OCI-LY7 (cell line): ENCODE data around the gene PIPOX. TPM values are rescaled to one million over a fixed set of nuclear protein-coding genes. Genes with fewer than 3 reads are reported as not detected.

ENCODE experiments used
- BruUV-seq: library from RNA; stranded (reverse); fragments of 400-500 nt; replicated peaks from 2 replicates; lab custom pipeline; 2021; lab: Mats Ljungman, UMichigan
- CTCF ChIA-PET: fragments of 300-600 bp; sonication (Branson Sonifier 250); formaldehyde crosslinking; loops from one replicate; lab custom pipeline; 2022; ENCODE audit warnings: antibody characterized with exemption; ENCODE audit not compliant: unreplicated experiment; lab: Charles Lee
- POLR2A ChIA-PET: fragments of 300-600 bp; sonication (Branson Sonifier 250); formaldehyde crosslinking; loops from one replicate; lab custom pipeline; 2022; ENCODE audit warnings: antibody characterized with exemption; lab: Charles Lee
- DNase-seq: peaks from one replicate; pipeline ENCODE4 v3.0.0-alpha.2; 2015; ENCODE audit warnings: low spot score
- H2AFZ ChIP-seq: fragments of 200-600 bp; sonication (generic), shearing (Covaris generic); 2 replicates; pipeline ENCODE4 v1.6.1; 2014; ENCODE audit warnings: mild to moderate bottlenecking, antibody characterized with exemption, low read length, moderate library complexity
- H3K27ac ChIP-seq: fragments of 200-600 bp; sonication (generic); 2 replicates; pipeline ENCODE4 v1.5.1; 2014; ENCODE audit warnings: mixed run types, low read depth, mild to moderate bottlenecking, moderate library complexity, low read length, inconsistent platforms; ENCODE audit not compliant: poor library complexity, severe bottlenecking
- H3K36me3 ChIP-seq: fragments of 200-600 bp; sonication (generic); 2 replicates; pipeline ENCODE4 v1.6.1; 2014; ENCODE audit warnings: mild to moderate bottlenecking, antibody characterized with exemption, low read length, moderate library complexity, mixed read lengths; ENCODE audit not compliant: insufficient read depth
- H3K4me1 ChIP-seq: fragments of 200-600 bp; sonication (generic); 2 replicates; pipeline ENCODE4 v1.5.1; 2014; ENCODE audit warnings: mild to moderate bottlenecking, low read length; ENCODE audit not compliant: insufficient read depth, poor library complexity, severe bottlenecking
- H3K4me2 ChIP-seq: fragments of 200-600 bp; sonication (generic); 2 replicates; pipeline ENCODE4 v1.6.1; 2014; ENCODE audit warnings: mild to moderate bottlenecking, low read length
- H3K4me3 ChIP-seq: fragments of 200-600 bp; sonication (generic); 2 replicates; pipeline ENCODE4 v1.5.1; 2014; ENCODE audit warnings: mild to moderate bottlenecking, low read depth, low read length; ENCODE audit not compliant: poor library complexity, severe bottlenecking
- H3K79me2 ChIP-seq: fragments of 200-600 bp; sonication (generic); 2 replicates; pipeline ENCODE4 v1.6.1; 2016; ENCODE audit warnings: low read depth, mild to moderate bottlenecking, low read length, moderate library complexity, mixed read lengths; ENCODE audit not compliant: insufficient read depth
- H3K9me2 ChIP-seq: fragments of 200-600 bp; sonication (generic); 2 replicates; pipeline ENCODE4 v1.6.1; 2016; ENCODE audit warnings: mild to moderate bottlenecking, low read length, mixed read lengths; ENCODE audit not compliant: insufficient read depth
- H3K9me3 ChIP-seq: fragments of 200-600 bp; sonication (generic); 2 replicates; pipeline ENCODE4 v1.6.1; 2014; ENCODE audit warnings: mild to moderate bottlenecking, mixed run types, low read length, mixed read lengths
- H4K20me1 ChIP-seq: fragments of 200-600 bp; sonication (generic); 2 replicates; pipeline ENCODE4 v1.6.1; 2014; ENCODE audit warnings: mild to moderate bottlenecking, antibody characterized with exemption, low read length, moderate library complexity, mixed read lengths; ENCODE audit not compliant: insufficient read depth
- EZH2phosphoT487 ChIP-seq: fragments of 200-600 bp; sonication (generic); IDR thresholded peaks from 2 replicates; pipeline ENCODE4 v1.6.1; 2018; ENCODE audit warnings: low read depth, borderline replicate concordance, mild to moderate bottlenecking, mixed run types, antibody characterized with exemption, low read length, moderate library complexity, mixed read lengths
- intact Hi-C: fragments of 100-400 bp; cut with micrococcal nuclease; formaldehyde crosslinking; loops from one replicate; pipeline ENCODE4 v1.10.0; 2022; ENCODE audit not compliant: unreplicated experiment
- total RNA-seq, 2 experiments: library from RNA; depleted of rRNA in 1 of 2; stranded (reverse); fragments of >200 nt in 1 of 2; shearing (Covaris generic) in 1 of 2; gene quantifications; 2 replicates each; pipeline ENCODE4 v1.2.3, GENCODE V29; 2014 to 2022
- TF ChIP-seq, protein P1 (sequence below): fragments of 200-600 bp; sonication (generic); conservative IDR thresholded peaks from 2 replicates; pipeline ENCODE4 v1.5.1; 2014; ENCODE audit warnings: mild to moderate bottlenecking, antibody characterized with exemption, low read length, moderate library complexity, mixed read lengths

The PIPOX gene
- total RNA-seq, 2 experiments from 2014 or later: 3.8 to 4.1 TPM

DNA sequence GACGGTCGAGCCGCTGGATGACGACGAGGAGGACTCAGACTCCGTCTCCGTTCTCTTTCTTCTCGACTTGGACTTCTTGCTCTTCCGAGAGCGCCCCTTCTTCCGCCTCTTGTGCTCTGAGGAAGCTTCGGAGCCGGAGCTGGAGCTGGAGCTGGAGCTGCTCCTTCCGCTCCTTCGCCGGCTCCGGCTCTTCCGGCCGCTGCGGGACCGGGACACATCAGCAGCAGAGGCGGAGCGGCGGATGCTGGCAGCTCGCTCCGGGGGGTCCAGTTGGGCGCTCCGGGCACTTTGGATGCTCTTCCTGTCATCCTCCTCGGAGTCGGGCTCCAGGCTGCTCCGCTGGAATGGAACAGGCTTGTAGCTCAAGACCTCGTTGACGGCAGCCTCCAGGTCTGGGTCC, 36.9 kb downstream of the PIPOX start:
- Histone ChIP-seq H3K9me3 (no peaks in the 10 kb centered on the region), H3K4me2 (no peak overlapping the region), H3K79me2 (no peaks in the 10 kb centered on the region), H2AFZ (no peak overlapping the region), H3K4me3 (no peak overlapping the region), H4K20me1 (no peaks in the 10 kb centered on the region), H3K9me2 (no peaks in the 10 kb centered on the region), H3K27ac (no peak overlapping the region), H3K36me3 (peaks cover 40% of the 10 kb centered on the region; the same call in 1 of the 2 replicates), H3K4me1 (no peaks in the 10 kb centered on the region)
- ChIA-PET CTCF (interaction anchor here (1.4 kb wide), 1 partner anchor 114 kb away, joined by 4 read pairs; no protein-coding TSS in a partner anchor), POLR2A (no interaction called here)
- DNase-seq: no peak
- intact Hi-C loops: no loop called here
- no peak for TF ChIP-seq EZH2phosphoT487
- TF ChIP-seq, protein P1, sequence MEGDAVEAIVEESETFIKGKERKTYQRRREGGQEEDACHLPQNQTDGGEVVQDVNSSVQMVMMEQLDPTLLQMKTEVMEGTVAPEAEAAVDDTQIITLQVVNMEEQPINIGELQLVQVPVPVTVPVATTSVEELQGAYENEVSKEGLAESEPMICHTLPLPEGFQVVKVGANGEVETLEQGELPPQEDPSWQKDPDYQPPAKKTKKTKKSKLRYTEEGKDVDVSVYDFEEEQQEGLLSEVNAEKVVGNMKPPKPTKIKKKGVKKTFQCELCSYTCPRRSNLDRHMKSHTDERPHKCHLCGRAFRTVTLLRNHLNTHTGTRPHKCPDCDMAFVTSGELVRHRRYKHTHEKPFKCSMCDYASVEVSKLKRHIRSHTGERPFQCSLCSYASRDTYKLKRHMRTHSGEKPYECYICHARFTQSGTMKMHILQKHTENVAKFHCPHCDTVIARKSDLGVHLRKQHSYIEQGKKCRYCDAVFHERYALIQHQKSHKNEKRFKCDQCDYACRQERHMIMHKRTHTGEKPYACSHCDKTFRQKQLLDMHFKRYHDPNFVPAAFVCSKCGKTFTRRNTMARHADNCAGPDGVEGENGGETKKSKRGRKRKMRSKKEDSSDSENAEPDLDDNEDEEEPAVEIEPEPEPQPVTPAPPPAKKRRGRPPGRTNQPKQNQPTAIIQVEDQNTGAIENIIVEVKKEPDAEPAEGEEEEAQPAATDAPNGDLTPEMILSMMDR: no peak
- BruUV-seq: no TSS peak

DNA sequence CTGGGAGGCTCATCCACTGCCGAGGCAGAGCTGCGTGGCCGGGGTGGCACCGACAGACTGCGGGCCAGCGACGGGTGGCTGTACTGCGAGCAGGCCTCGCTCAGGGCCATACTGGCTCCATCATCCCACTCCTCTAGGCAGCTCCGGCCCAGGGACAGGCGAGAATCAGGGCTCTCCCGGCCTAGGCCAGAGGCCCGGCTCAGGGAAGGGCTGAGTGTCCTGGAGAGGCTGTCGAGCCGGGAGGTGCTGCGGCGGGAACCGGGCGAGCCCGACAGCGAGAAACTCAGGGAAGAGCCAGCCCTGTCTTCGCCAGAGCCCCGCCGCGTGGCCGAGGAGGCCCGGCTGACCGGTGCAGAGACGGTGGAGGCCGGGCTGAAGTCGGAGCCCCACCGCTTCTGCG, 37.4 kb downstream of the PIPOX start:
- Histone ChIP-seq H2AFZ (no peak overlapping the region), H3K9me3 (no peaks in the 10 kb centered on the region), H3K4me2 (no peak overlapping the region), H3K9me2 (no peaks in the 10 kb centered on the region), H3K36me3 (peaks cover 44% of the 10 kb centered on the region; the same call in 1 of the 2 replicates), H3K79me2 (no peaks in the 10 kb centered on the region), H4K20me1 (no peaks in the 10 kb centered on the region), H3K27ac (no peak overlapping the region), H3K4me1 (no peaks in the 10 kb centered on the region), H3K4me3 (no peak overlapping the region)
- intact Hi-C loops: no loop called here
- ChIA-PET POLR2A (no interaction called here), CTCF (interaction anchor here (1.4 kb wide), 1 partner anchor 115 kb away, joined by 4 read pairs; no protein-coding TSS in a partner anchor)
- no peak for DNase-seq
- no TSS peak for BruUV-seq
- TF ChIP-seq EZH2phosphoT487: no peak
- TF ChIP-seq, protein P1: no peak

DNA sequence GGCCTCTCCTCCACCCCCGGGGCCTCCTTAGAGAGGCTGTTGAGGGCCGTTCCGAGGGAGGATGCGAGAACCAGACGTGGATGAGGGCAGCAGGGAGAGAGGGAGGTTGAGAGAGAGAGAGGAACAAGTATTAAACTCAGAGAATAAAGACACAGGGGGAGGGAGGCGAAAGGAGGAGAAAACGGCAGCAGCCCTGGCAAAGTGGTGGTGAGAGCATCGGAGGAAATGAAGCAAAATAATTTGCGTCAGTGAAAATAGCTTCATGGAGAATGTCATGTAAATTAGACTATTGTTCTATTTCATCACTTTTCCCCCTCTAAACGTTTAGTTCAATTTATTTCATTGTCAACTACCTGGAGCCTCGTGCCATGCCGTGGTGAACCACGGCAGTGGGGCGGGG, 38.0 kb downstream of the PIPOX start:
- intact Hi-C loops: no loop called here
- Histone ChIP-seq H2AFZ (no peak overlapping the region), H3K4me1 (no peaks in the 10 kb centered on the region), H3K9me3 (no peaks in the 10 kb centered on the region), H3K36me3 (peaks cover 51% of the 10 kb centered on the region; the same call in 1 of the 2 replicates), H3K4me3 (no peak overlapping the region), H3K79me2 (no peaks in the 10 kb centered on the region), H4K20me1 (no peaks in the 10 kb centered on the region), H3K9me2 (no peaks in the 10 kb centered on the region), H3K4me2 (no peak overlapping the region), H3K27ac (no peak overlapping the region)
- TF ChIP-seq EZH2phosphoT487: no peak
- TF ChIP-seq, protein P1: no peak
- DNase-seq: no peak
- CTCF ChIA-PET: no interaction called here
- POLR2A ChIA-PET: no interaction called here
- BruUV-seq: no TSS peak
